Astrocyte (in vitro differentiated cells and primary cell): ENCODE results near the gene ZFAND2A. TPM values are rescaled to one million over a fixed set of nuclear protein-coding genes. Genes with fewer than 3 reads are reported as not detected.
"Not testable (repeated sequence)": the region's sequence is repeated elsewhere in the genome, so short reads cannot be mapped to it uniquely, and the experiment has no call there.

Experiments used
- DNase-seq: peaks from one replicate; pipeline ENCODE4 v3.0.0-alpha.2; 2010; ENCODE audit warnings: low read depth
- FAIRE-seq: peaks from 2 replicates; lab custom pipeline; 2011; peaks lifted over from hg19 to GRCh38; lab: Jason Lieb, UNC
- H2AFZ ChIP-seq: 2 replicates; pipeline ENCODE4 v1.6.0; 2012; ENCODE audit warnings: low read depth, low read length, inconsistent platforms
- H3K27ac ChIP-seq: 2 replicates; pipeline ENCODE4 v1.5.1; 2011; ENCODE audit warnings: low read depth, low read length, inconsistent platforms
- H3K27me3 ChIP-seq: 2 replicates; pipeline ENCODE4 v1.6.0; 2011; ENCODE audit warnings: low read length, inconsistent platforms; ENCODE audit not compliant: insufficient read depth
- H3K36me3 ChIP-seq: 2 replicates; pipeline ENCODE4 v1.5.1; 2011; ENCODE audit warnings: low read length, inconsistent platforms; ENCODE audit not compliant: insufficient read depth
- H3K4me1 ChIP-seq: 2 replicates; pipeline ENCODE4 v1.5.1; 2011; ENCODE audit warnings: low read length, inconsistent platforms; ENCODE audit not compliant: insufficient read depth
- H3K4me2 ChIP-seq: 2 replicates; pipeline ENCODE4 v1.6.0; 2012; ENCODE audit warnings: low read length, inconsistent platforms
- H3K4me3 ChIP-seq: 2 replicates; pipeline ENCODE4 v1.5.1; 2011; ENCODE audit warnings: low read depth, mild to moderate bottlenecking, low read length, inconsistent platforms; ENCODE audit not compliant: insufficient read depth
- H3K79me2 ChIP-seq: 2 replicates; pipeline ENCODE4 v1.6.0; 2012; ENCODE audit warnings: mild to moderate bottlenecking, low read length, inconsistent platforms; ENCODE audit not compliant: insufficient read depth
- H3K9ac ChIP-seq: 2 replicates; pipeline ENCODE4 v1.6.0; 2012; ENCODE audit warnings: mild to moderate bottlenecking, low read length, inconsistent platforms
- H3K9me3 ChIP-seq: 2 replicates; pipeline ENCODE4 v1.5.1; 2012; ENCODE audit warnings: low read depth, mild to moderate bottlenecking, low read length, inconsistent platforms; ENCODE audit not compliant: insufficient read depth
- H4K20me1 ChIP-seq: 2 replicates; pipeline ENCODE4 v1.6.0; 2012; ENCODE audit warnings: low read length, inconsistent platforms; ENCODE audit not compliant: insufficient read depth
- H3K27ac Mint-ChIP-seq: one replicate; pipeline ENCODE4 v1.8.0; 2021; ENCODE audit warnings: mild to moderate bottlenecking, mixed read lengths; ENCODE audit not compliant: unreplicated experiment
- H3K27me3 Mint-ChIP-seq: one replicate; pipeline ENCODE4 v1.8.0; 2021; ENCODE audit warnings: low read depth, mixed read lengths; ENCODE audit not compliant: unreplicated experiment
- H3K36me3 Mint-ChIP-seq: one replicate; pipeline ENCODE4 v1.8.0; 2021; ENCODE audit warnings: low read depth, mixed read lengths; ENCODE audit not compliant: unreplicated experiment
- H3K4me1 Mint-ChIP-seq: one replicate; pipeline ENCODE4 v1.8.0; 2021; ENCODE audit warnings: low read depth, mixed read lengths; ENCODE audit not compliant: unreplicated experiment
- H3K4me3 Mint-ChIP-seq: one replicate; pipeline ENCODE4 v1.8.0; 2021; ENCODE audit warnings: mild to moderate bottlenecking, moderate library complexity, mixed read lengths; ENCODE audit not compliant: unreplicated experiment
- H3K9me3 Mint-ChIP-seq: one replicate; pipeline ENCODE4 v1.8.0; 2021; ENCODE audit warnings: mild to moderate bottlenecking, mixed read lengths; ENCODE audit not compliant: unreplicated experiment
- EZH2 ChIP-seq: IDR thresholded peaks from 2 replicates; pipeline ENCODE4 v1.6.1; 2012; ENCODE audit warnings: mild to moderate bottlenecking, low read length, inconsistent platforms; ENCODE audit not compliant: insufficient read depth
- total RNA-seq: library from RNA; stranded (reverse); gene quantifications from 2 replicates; pipeline ENCODE4 v1.2.1, GENCODE V29; 2021
- TF ChIP-seq, protein P1 (sequence below): IDR thresholded peaks from 2 replicates; pipeline ENCODE4 v1.5.1; 2011; ENCODE audit warnings: low read depth, mild to moderate bottlenecking, inconsistent platforms, low read length, moderate library complexity; ENCODE audit not compliant: insufficient read depth

Gene ZFAND2A
- total RNA-seq, 1 donor from 2014 or later: 45.5 TPM

DNA sequence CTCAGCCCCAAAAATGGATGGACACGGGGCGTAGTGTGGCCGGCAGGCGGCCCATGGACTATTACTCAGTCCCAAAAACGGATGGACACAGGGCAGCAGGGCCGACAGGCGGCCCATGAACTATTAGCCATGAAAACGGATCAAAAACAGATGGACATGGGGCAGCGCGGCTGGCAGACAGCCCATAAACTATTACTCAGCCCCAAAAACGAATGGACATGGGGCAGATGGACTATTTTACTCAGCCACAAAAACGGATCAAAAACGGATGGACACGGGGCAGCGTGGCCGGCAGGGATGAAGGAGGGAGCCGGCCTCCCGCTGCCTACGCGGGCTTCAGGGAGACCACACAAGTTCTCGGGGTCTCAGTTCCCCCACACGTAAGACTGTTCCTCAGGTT lies 39.2 kb downstream of the ZFAND2A start:
- Mint-ChIP-seq H3K27me3 (no peaks in the 10 kb centered on the region), H3K4me3 (no peak overlapping the region), H3K27ac (no peak overlapping the region), H3K9me3 (no peaks in the 10 kb centered on the region), H3K4me1 (peaks cover 14% of the 10 kb centered on the region), H3K36me3 (peaks cover 12% of the 10 kb centered on the region)
- DNase-seq (no peak), FAIRE-seq (no peak)
- Histone ChIP-seq H3K79me2 (peaks cover 24% of the 10 kb centered on the region), H3K36me3 (no peaks in the 10 kb centered on the region), H2AFZ (no peak overlapping the region), H3K4me3 (no peak overlapping the region), H3K4me2 (no peak overlapping the region), H3K27ac (no peak overlapping the region), H3K4me1 (peaks cover 20% of the 10 kb centered on the region), H3K9me3 (no peaks in the 10 kb centered on the region), H3K27me3 (no peaks in the 10 kb centered on the region), H3K9ac (no peak overlapping the region), H4K20me1 (peaks cover 56% of the 10 kb centered on the region)
- TF ChIP-seq, protein P1, sequence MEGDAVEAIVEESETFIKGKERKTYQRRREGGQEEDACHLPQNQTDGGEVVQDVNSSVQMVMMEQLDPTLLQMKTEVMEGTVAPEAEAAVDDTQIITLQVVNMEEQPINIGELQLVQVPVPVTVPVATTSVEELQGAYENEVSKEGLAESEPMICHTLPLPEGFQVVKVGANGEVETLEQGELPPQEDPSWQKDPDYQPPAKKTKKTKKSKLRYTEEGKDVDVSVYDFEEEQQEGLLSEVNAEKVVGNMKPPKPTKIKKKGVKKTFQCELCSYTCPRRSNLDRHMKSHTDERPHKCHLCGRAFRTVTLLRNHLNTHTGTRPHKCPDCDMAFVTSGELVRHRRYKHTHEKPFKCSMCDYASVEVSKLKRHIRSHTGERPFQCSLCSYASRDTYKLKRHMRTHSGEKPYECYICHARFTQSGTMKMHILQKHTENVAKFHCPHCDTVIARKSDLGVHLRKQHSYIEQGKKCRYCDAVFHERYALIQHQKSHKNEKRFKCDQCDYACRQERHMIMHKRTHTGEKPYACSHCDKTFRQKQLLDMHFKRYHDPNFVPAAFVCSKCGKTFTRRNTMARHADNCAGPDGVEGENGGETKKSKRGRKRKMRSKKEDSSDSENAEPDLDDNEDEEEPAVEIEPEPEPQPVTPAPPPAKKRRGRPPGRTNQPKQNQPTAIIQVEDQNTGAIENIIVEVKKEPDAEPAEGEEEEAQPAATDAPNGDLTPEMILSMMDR: no peak
- TF ChIP-seq EZH2: no peak

DNA sequence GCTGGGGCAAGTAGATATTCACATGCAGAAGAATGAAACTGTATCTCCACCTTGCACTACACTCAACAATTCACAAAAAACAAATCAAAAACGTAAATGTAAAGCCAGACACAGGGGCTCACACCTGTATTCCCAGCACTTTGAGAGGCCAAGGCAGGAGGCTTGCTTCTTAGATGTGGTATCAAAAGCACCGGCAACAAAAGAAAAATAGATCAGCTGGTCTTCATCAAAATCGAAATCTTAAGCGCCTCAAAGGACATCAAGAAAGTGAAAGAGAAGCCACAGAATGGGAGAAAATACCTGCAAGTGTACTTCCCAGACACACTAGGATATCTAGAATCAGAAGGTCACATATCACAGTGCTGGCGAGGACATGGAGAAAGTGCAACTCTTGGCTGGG lies 40.8 kb downstream of the ZFAND2A start:
- peaks cover 12% of the 10 kb centered on the region for H3K4me1 Mint-ChIP-seq
- no peak overlapping the region for H3K4me3 Mint-ChIP-seq
- H3K27me3 Mint-ChIP-seq: no peaks in the 10 kb centered on the region
- H3K27me3 ChIP-seq: no peaks in the 10 kb centered on the region
- FAIRE-seq: no peak
- no peak overlapping the region for H3K9ac ChIP-seq
- H3K9me3 ChIP-seq: no peaks in the 10 kb centered on the region
- peaks cover 23% of the 10 kb centered on the region for H3K79me2 ChIP-seq
- no peaks in the 10 kb centered on the region for H3K36me3 ChIP-seq
- peaks cover 60% of the 10 kb centered on the region for H4K20me1 ChIP-seq
- no peak overlapping the region for H3K4me2 ChIP-seq
- H3K36me3 Mint-ChIP-seq: peaks cover 19% of the 10 kb centered on the region
- no peak for DNase-seq
- TF ChIP-seq, protein P1: no peak
- no peak overlapping the region for H3K4me3 ChIP-seq
- H3K9me3 Mint-ChIP-seq: no peaks in the 10 kb centered on the region
- H2AFZ ChIP-seq: no peak overlapping the region
- no peak overlapping the region for H3K27ac Mint-ChIP-seq
- H3K4me1 ChIP-seq: peaks cover 14% of the 10 kb centered on the region
- H3K27ac ChIP-seq: no peak overlapping the region

DNA sequence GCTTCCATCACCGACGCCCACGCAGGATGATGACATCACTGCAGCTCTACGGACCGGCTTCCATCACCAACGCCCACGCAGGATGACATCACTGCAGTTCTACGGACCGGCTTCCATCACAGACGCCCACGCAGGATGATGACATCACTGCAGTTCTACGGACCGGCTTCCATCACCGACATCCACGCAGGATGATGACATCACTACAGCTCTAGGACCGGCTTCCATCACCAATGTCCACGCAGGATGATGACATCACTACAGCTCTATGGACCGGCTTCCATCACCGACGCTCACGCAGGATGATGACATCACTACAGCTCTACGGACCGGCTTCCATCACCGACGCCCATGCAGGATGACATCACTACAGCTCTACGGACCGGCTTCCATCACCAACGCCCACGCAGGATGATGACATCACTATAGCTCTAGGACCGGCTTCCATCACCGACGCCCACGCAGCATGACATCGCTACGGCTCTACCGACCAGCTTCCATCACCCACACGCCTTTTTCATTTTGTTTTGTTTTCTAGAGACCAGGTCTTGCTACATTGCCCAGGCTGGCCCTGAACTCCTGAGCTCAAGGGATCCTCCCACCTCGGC lies 42.6 kb downstream of the ZFAND2A start:
- FAIRE-seq: no peak
- Histone ChIP-seq H3K79me2 (peaks cover 16% of the 10 kb centered on the region), H3K27ac (no peak overlapping the region), H4K20me1 (peaks cover 55% of the 10 kb centered on the region), H3K4me3 (no peak overlapping the region), H3K36me3 (no peaks in the 10 kb centered on the region), H2AFZ (no peak overlapping the region), H3K4me2 (no peak overlapping the region), H3K9ac (no peak overlapping the region), H3K27me3 (no peaks in the 10 kb centered on the region), H3K9me3 (no peaks in the 10 kb centered on the region), H3K4me1 (no peaks in the 10 kb centered on the region)
- no peak overlapping the region for H3K4me3 Mint-ChIP-seq
- TF ChIP-seq, protein P1: no peak
- no peak for DNase-seq
- peaks cover 9% of the 10 kb centered on the region for H3K4me1 Mint-ChIP-seq
- H3K27me3 Mint-ChIP-seq: no peaks in the 10 kb centered on the region
- H3K27ac Mint-ChIP-seq: no peak overlapping the region
- peaks cover 24% of the 10 kb centered on the region for H3K36me3 Mint-ChIP-seq
- no peaks in the 10 kb centered on the region for H3K9me3 Mint-ChIP-seq

DNA sequence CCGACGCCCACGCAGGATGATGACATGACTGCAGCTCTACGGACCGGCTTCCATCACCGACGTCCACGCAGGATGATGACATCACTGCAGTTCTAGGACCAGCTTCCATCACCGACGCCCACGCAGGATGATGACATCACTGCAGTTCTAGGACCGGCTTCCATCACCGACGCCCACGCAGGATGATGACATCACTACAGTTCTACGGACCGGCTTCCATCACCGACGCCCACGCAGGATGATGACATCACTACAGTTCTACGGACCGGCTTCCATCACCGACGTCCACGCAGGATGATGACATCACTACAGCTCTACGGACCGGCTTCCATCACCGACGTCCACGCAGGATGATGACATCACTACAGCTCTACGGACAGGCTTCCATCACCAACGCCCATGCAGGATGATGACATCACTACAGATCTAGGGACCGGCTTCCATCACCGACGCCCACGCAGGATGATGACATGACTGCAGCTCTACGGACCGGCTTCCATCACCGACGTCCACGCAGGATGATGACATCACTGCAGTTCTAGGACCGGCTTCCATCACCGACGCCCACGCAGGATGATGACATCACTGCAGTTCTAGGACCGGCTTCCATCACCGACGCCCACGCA lies 43.5 kb downstream of the ZFAND2A start:
- H3K9ac ChIP-seq, H2AFZ ChIP-seq, DNase-seq, H3K27me3 ChIP-seq, H3K9me3 ChIP-seq, H3K4me3 ChIP-seq, H3K79me2 ChIP-seq, H3K9me3 Mint-ChIP-seq, H3K4me3 Mint-ChIP-seq, H3K27ac Mint-ChIP-seq, H3K27ac ChIP-seq, H3K4me1 Mint-ChIP-seq, H3K36me3 ChIP-seq, H3K4me1 ChIP-seq, FAIRE-seq, H3K4me2 ChIP-seq, H3K27me3 Mint-ChIP-seq: not testable (repeated sequence)
- H3K36me3 Mint-ChIP-seq: peaks cover 24% of the 10 kb centered on the region
- peaks cover 58% of the 10 kb centered on the region for H4K20me1 ChIP-seq
